ENCODE results near the gene TNS4.
"Not testable (repeated sequence)": the region's sequence is repeated elsewhere in the genome, so short reads cannot be mapped to it uniquely, and the experiment has no call there.

TNS4 gene

GRCh38 chr17:40501499-40501911 is at the start of gene TNS4:
Gene TNS4 (minus strand): TSS chr17:40501623. CDS start chr17:40496425, 5,198 bp downstream.
- in situ Hi-C loops (cut with MboI; ENCODE audit: low sequenced_read_pairs): no loop called here

GRCh38 chr17:40550608-40551007 is 49.2 kb upstream of the TNS4 start:
- in situ Hi-C loops (cut with MboI; ENCODE audit: low sequenced_read_pairs): no loop called here

- in situ Hi-C loops (cut with MboI; ENCODE audit: low sequenced_read_pairs): no loop called here
Observed at GRCh38 chr17:40548982-40549685, 47.7 kb upstream of the TNS4 start.

- in situ Hi-C loops (cut with MboI; ENCODE audit: low sequenced_read_pairs): no loop called here
Observed at GRCh38 chr17:40548491-40548981, 47.1 kb upstream of the TNS4 start.

GRCh38 chr17:40547785-40548478 is 46.5 kb upstream of the TNS4 start:
- in situ Hi-C loops (cut with MboI; ENCODE audit: low sequenced_read_pairs): no loop called here

GRCh38 chr17:40547079-40547784 is 45.8 kb upstream of the TNS4 start:
- in situ Hi-C loops (cut with MboI; ENCODE audit: low sequenced_read_pairs): no loop called here

- in situ Hi-C loops (cut with MboI; ENCODE audit: low sequenced_read_pairs): not testable (repeated sequence)
Observed at GRCh38 chr17:40546497-40546896, 45.1 kb upstream of the TNS4 start.

GRCh38 chr17:40545660-40546059 is 44.2 kb upstream of the TNS4 start:
- in situ Hi-C loops (cut with MboI; ENCODE audit: low sequenced_read_pairs): no loop called here

- in situ Hi-C loops (cut with MboI; ENCODE audit: low sequenced_read_pairs): no loop called here
Observed at GRCh38 chr17:40542558-40543411, 41.4 kb upstream of the TNS4 start.

- in situ Hi-C loops (cut with MboI; ENCODE audit: low sequenced_read_pairs): no loop called here
Observed at GRCh38 chr17:40541873-40542557, 40.6 kb upstream of the TNS4 start.

GRCh38 chr17:40541060-40541872 is 39.8 kb upstream of the TNS4 start:
- in situ Hi-C loops (cut with MboI; ENCODE audit: low sequenced_read_pairs): no loop called here

GRCh38 chr17:40540448-40540847 is 39.0 kb upstream of the TNS4 start:
- in situ Hi-C loops (cut with MboI; ENCODE audit: low sequenced_read_pairs): no loop called here

GRCh38 chr17:40539711-40540411 is 38.4 kb upstream of the TNS4 start:
- in situ Hi-C loops (cut with MboI; ENCODE audit: low sequenced_read_pairs): loop anchor here (10.0 kb wide), 1 partner anchor 145 kb away; no protein-coding TSS in a partner anchor

GRCh38 chr17:40538936-40539705 is 37.7 kb upstream of the TNS4 start:
- in situ Hi-C loops (cut with MboI; ENCODE audit: low sequenced_read_pairs): loop anchor here (10.0 kb wide), 1 partner anchor 144 kb away; no protein-coding TSS in a partner anchor

GRCh38 chr17:40538019-40538935 is 36.9 kb upstream of the TNS4 start:
- in situ Hi-C loops (cut with MboI; ENCODE audit: low sequenced_read_pairs): loop anchor here (10.0 kb wide), 1 partner anchor 143 kb away; no protein-coding TSS in a partner anchor

GRCh38 chr17:40536295-40537171 is 35.1 kb upstream of the TNS4 start:
- in situ Hi-C loops (cut with MboI; ENCODE audit: low sequenced_read_pairs): loop anchor here (10.0 kb wide), 1 partner anchor 142 kb away; no protein-coding TSS in a partner anchor
